Measurements from ENCODE around the gene SMR3A. TPM values are rescaled to one million over a fixed set of nuclear protein-coding genes. Genes with fewer than 3 reads are reported as not detected.

The SMR3A gene
- total and polyA plus RNA-seq, 9 of the 15 experiments (the other 6 are each of a cell fraction or from before 2014, with no cell fraction given) = not detected

- no peaks in the 10 kb centered on the region for H3K9me1 ChIP-seq (ENCODE audit: control insufficient read depth, insufficient read depth, low read length)
- H3K27me3 ChIP-seq (ENCODE audit: control insufficient read depth in 2 of 2, insufficient read depth in 2 of 2, low read length in 2 of 2) = no peaks in the 10 kb centered on the region
- H3K4me3 ChIP-seq = no peak overlapping the region
- H3K9ac ChIP-seq (ENCODE audit: insufficient read depth in 1 of 2, low read depth in 2 of 2, low read length in 2 of 2) = no peak overlapping the region
- no peak overlapping the region for H3K4me2 ChIP-seq (ENCODE audit: insufficient read depth, low read length)
- ChIA-PET CTCF (ENCODE audit: low intra/inter-chr PET ratio) (no interaction called here), POLR2A (no interaction called here)
- intact Hi-C loops (cut with micrococcal nuclease) (no loop called here), in situ Hi-C loops (cut with MboI) (no loop called here)
- H3K27ac ChIP-seq (ENCODE audit: extremely low read depth, low read depth, low read length) = no peak overlapping the region
- no peak for ATAC-seq
- peaks cover 2% of the 10 kb centered on the region; the same call in 1 of the 2 replicates for H3K9me3 ChIP-seq (replicated peaks; ENCODE audit: control insufficient read depth, insufficient read depth, low read depth, low read length)
- WGBS (ENCODE audit: insufficient coverage, low coverage, missing lambda C conversion rate) = 0% methylated on average over 1 of the region's 1 CpG
- no peaks in the 10 kb centered on the region for H4K20me1 ChIP-seq (replicated peaks; ENCODE audit: control insufficient read depth, insufficient read depth, low read length)
- no peaks in the 10 kb centered on the region for H3K36me3 ChIP-seq (ENCODE audit: control insufficient read depth, insufficient read depth, low read length)
- no peak overlapping the region for H2AFZ ChIP-seq (ENCODE audit: low read depth, low read length)
- H3K79me2 ChIP-seq (ENCODE audit: control insufficient read depth, insufficient read depth, low read length) = no peaks in the 10 kb centered on the region
- no peak for FAIRE-seq
- no TSS peak for BruUV-seq (replicated peaks)
- no peak for DNase-seq (ENCODE audit: extremely low read depth in 1 of 4, low spot score in 3 of 4)
- TF ChIP-seq DACH1 (IDR thresholded peaks at IDR 0.05; ENCODE audit: partially characterized antibody) (no peak), SLC30A9 (CRISPR knock-in tag; IDR thresholded peaks at IDR 0.05) (no peak), ZNF609 (CRISPR knock-in tag; IDR thresholded peaks at IDR 0.05; ENCODE audit: borderline replicate concordance) (no peak), ARID1B (IDR thresholded peaks at IDR 0.05) (no peak), HNRNPK (IDR thresholded peaks at IDR 0.05; ENCODE audit: low read depth, low read length, poor library complexity, severe bottlenecking) (no peak), TAF9B (IDR thresholded peaks at IDR 0.05; ENCODE audit: partially characterized antibody) (no peak)
- H3K4me1 ChIP-seq (replicated peaks in 1 of 2; ENCODE audit: control insufficient read depth in 2 of 2, insufficient read depth in 2 of 2, low read length in 2 of 2) = no peaks in the 10 kb centered on the region
Observed at GRCh38 chr4:70367813-70368212, 7.3 kb downstream of the SMR3A start.

Data from K562 (cell line).